ENCODE measurements around the gene CCNA2. TPM values are rescaled to one million over a fixed set of nuclear protein-coding genes. Genes with fewer than 3 reads are reported as not detected.
A peak's percentile ranks its signal among the peaks of the same experiment; 100 is the strongest.

Gene CCNA2
- total and polyA plus RNA-seq, 9 donors: 15.0 to 32.7 (median 22.7) TPM

DNA sequence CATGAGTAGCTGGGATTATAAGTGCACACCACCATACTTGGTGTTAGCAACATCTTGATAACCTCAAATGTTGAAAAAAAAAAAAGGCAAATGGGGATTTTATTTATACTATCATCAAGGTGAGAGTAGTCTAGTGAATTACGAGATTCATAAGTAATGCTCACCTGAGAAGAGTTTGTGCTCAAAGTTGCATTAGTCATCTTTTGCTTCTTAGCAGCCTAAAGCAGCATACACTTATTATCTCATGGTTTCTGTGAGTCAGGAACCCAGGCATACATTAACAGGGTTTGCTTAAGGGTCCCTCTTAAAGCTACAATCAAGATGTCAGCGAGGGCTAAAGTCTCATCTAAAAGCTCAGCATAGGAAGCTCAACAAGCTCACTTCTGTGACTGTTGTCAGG is 30.7 kb downstream of the CCNA2 start:
- no peak overlapping the region for H3K4me3 ChIP-seq (ENCODE audit: low read length)
- WGBS (ENCODE audit: insufficient coverage): 91% methylated on average over 1 of the region's 2 CpGs
- H3K27ac ChIP-seq (ENCODE audit: low read length): no peak overlapping the region
- H3K4me1 ChIP-seq (ENCODE audit: control insufficient read depth, insufficient read depth, low read length): no peaks in the 10 kb centered on the region
- no peaks in the 10 kb centered on the region for H3K9me3 ChIP-seq (replicated peaks; ENCODE audit: control insufficient read depth, low read depth, low read length)
- no peaks in the 10 kb centered on the region for H3K36me3 ChIP-seq (ENCODE audit: control insufficient read depth, insufficient read depth, low read length)
- H3K27me3 ChIP-seq (ENCODE audit: control insufficient read depth, insufficient read depth, low read length): peaks cover 2% of the 10 kb centered on the region
- DNase-seq: no peak

DNA sequence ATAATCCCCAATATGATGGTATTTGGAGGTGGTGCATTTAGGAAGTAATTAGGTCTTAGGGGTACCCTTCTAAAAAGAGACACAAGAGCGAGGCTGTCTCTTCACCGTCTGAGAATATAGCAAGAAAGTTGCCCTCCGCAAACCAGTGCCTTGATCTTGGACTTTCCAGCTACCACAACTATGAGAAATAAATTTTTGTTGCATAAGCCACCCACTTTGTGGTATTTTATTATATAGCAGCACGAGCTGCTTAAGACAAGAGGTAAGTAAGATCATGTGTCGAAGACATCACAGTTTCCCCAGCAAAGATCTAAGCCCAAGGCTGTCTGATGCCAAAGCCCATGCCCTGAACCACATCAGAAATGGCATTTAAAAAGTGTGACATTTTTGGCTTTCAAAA is 32.2 kb downstream of the CCNA2 start:
- peaks cover 2% of the 10 kb centered on the region for H3K27me3 ChIP-seq (ENCODE audit: control insufficient read depth, insufficient read depth, low read length)
- no peaks in the 10 kb centered on the region for H3K4me1 ChIP-seq (ENCODE audit: control insufficient read depth, insufficient read depth, low read length)
- no peak overlapping the region for H3K27ac ChIP-seq (ENCODE audit: low read length)
- no peak overlapping the region for H3K4me3 ChIP-seq (ENCODE audit: low read length)
- WGBS (ENCODE audit: insufficient coverage): no CpG with 5 or more reads among the region's 5 CpGs
- no peak for DNase-seq
- H3K36me3 ChIP-seq (ENCODE audit: control insufficient read depth, insufficient read depth, low read length): no peaks in the 10 kb centered on the region
- no peaks in the 10 kb centered on the region for H3K9me3 ChIP-seq (replicated peaks; ENCODE audit: control insufficient read depth, low read depth, low read length)

DNA sequence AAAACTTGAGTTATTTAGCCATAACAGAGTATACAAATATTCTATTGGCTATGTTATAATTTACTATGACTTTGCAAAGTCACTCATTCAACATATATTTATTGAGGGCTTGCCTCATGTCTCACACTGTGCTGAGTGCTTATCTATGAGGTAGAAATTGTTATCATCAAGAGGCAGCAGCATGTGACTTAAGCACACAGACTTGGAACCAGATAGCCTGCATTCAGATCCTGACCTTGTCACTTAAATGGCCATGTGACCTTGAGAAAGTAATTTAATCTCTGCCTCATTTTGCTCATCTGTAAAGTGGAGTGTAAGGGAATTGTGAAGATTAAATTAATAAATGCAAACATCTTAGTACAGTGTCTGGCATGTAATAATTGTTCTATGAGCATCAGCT is 32.7 kb downstream of the CCNA2 start:
- no peak overlapping the region for H3K4me3 ChIP-seq (ENCODE audit: low read length)
- no peak overlapping the region for H3K27ac ChIP-seq (ENCODE audit: low read length)
- H3K9me3 ChIP-seq (replicated peaks; ENCODE audit: control insufficient read depth, low read depth, low read length): no peaks in the 10 kb centered on the region
- H3K27me3 ChIP-seq (ENCODE audit: control insufficient read depth, insufficient read depth, low read length): peaks cover 2% of the 10 kb centered on the region
- no peak for DNase-seq
- H3K36me3 ChIP-seq (ENCODE audit: control insufficient read depth, insufficient read depth, low read length): no peaks in the 10 kb centered on the region
- no peaks in the 10 kb centered on the region for H3K4me1 ChIP-seq (ENCODE audit: control insufficient read depth, insufficient read depth, low read length)

DNA sequence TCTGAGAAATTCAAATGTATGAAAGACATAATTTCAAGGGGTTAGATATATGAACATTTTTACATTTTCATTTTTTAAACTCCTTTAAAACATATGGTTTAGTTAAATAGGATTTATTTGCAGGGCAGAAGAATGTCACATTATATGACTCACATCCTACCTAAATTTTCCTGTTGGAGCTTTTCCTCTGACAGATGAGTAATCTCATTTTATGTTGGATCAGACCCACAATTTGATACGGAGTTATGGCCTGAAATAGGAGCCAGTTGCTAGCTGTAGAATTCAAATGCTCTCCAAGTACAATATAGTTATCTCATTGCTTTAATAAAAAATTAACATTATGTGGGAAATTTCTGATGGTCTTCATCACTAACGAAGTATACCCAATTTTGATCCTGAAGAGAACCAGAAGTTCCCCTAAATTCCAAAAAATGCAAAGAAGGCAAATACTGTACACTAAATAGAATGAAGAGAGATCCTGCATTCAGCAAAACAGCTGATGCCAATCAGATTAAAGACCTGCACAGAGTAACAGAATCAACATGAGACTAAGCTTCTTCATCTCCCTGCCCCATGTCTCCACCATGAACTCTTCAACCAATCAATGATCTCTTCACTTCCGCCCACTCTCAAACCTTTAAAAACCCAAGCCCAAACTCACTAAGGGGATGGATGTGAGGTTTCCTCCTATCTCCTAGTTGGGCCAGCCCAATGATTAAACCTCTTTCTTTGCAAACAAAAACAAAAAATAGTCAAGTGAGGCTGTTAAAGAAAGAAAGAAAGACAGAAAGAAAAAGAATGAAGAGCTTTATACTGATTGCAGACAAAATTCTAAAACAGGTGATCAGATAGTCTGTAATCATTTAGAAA is 33.5 kb downstream of the CCNA2 start:
- no CpG with 5 or more reads among the region's 3 CpGs for WGBS (ENCODE audit: insufficient coverage)
- Histone ChIP-seq H3K4me3 (ENCODE audit: low read length) (no peak overlapping the region), H3K27ac (ENCODE audit: low read length) (no peak overlapping the region), H3K27me3 (ENCODE audit: control insufficient read depth, insufficient read depth, low read length) (peaks cover 2% of the 10 kb centered on the region), H3K9me3 (replicated peaks; ENCODE audit: control insufficient read depth, low read depth, low read length) (no peaks in the 10 kb centered on the region), H3K4me1 (ENCODE audit: control insufficient read depth, insufficient read depth, low read length) (peaks cover 2% of the 10 kb centered on the region), H3K36me3 (ENCODE audit: control insufficient read depth, insufficient read depth, low read length) (no peaks in the 10 kb centered on the region)
- no peak for DNase-seq

DNA sequence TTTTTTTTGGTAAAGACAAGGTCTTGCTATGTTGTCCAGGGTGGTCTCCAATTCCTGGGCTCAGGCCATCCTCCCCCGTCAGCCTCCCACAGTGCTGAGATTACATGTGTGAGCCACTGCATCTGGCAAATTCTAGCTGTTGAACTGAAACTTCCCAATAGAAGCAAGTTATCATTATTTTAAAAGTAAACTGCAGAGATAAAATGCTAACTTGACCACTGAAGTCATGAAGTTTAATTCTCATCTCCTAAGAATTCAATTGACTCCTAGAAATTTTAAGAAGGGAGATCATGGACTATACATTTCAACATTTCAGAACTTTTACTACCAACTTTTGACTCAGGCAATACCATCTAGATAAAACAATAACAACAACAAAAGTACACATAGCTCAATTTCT is 34.2 kb downstream of the CCNA2 start:
- peaks cover 4% of the 10 kb centered on the region for H3K4me1 ChIP-seq (ENCODE audit: control insufficient read depth, insufficient read depth, low read length)
- no peaks in the 10 kb centered on the region for H3K27me3 ChIP-seq (ENCODE audit: control insufficient read depth, insufficient read depth, low read length)
- no peak for DNase-seq
- H3K4me3 ChIP-seq (ENCODE audit: low read length): no peak overlapping the region
- H3K9me3 ChIP-seq (replicated peaks; ENCODE audit: control insufficient read depth, low read depth, low read length): no peaks in the 10 kb centered on the region
- no peaks in the 10 kb centered on the region for H3K36me3 ChIP-seq (ENCODE audit: control insufficient read depth, insufficient read depth, low read length)
- no peak overlapping the region for H3K27ac ChIP-seq (ENCODE audit: low read length)
- no CpG with 5 or more reads among the region's 1 CpG for WGBS (ENCODE audit: insufficient coverage)

DNA sequence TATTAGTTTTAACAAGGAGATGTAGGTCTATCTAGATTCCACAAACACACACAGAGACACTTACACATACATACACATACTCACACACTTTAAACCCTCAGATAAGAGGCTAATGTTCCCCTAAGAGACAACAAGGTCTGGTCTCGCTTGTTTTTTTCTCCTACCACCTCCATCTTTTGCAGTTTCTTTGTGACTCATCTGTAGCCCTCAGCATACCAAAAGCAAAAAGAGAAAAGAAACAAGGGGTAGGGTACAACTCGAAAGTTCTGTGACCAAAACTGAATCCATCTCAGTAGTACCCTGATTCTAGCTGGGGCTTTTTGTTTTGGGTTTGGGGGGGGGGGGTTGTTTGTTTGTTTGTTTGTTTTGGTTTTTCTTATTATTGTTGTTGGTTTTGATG is 34.8 kb downstream of the CCNA2 start:
- Histone ChIP-seq H3K27ac (ENCODE audit: low read length) (no peak overlapping the region), H3K36me3 (ENCODE audit: control insufficient read depth, insufficient read depth, low read length) (no peaks in the 10 kb centered on the region), H3K4me3 (ENCODE audit: low read length) (no peak overlapping the region), H3K4me1 (ENCODE audit: control insufficient read depth, insufficient read depth, low read length) (peaks cover 4% of the 10 kb centered on the region), H3K9me3 (replicated peaks; ENCODE audit: control insufficient read depth, low read depth, low read length) (peaks cover 2% of the 10 kb centered on the region), H3K27me3 (ENCODE audit: control insufficient read depth, insufficient read depth, low read length) (no peaks in the 10 kb centered on the region)
- WGBS (ENCODE audit: insufficient coverage): no CpG with 5 or more reads among the region's 2 CpGs
- DNase-seq: no peak

DNA sequence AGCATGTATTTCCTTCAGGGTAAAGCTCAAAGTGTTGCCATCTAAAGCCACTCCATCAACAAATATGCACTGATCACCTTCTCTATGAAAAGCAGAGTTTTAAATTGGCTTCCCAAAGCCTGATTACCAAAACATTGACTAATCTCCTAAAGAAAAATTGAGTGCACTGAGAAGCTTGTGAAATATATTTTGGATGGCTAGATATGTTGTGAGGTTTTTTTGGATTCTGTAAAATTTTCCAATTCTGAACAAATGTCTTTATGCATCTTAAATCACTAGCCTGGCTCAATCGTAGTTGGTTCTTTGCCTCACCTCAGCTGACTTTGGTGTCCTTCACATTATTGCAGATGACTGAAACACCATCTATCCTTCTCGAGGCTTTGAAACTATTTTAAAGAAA is 37.5 kb downstream of the CCNA2 start:
- Histone ChIP-seq H3K4me1 (ENCODE audit: control insufficient read depth, insufficient read depth, low read length) (peaks cover 4% of the 10 kb centered on the region), H3K4me3 (ENCODE audit: low read length) (no peak overlapping the region), H3K27ac (ENCODE audit: low read length) (no peak overlapping the region), H3K27me3 (ENCODE audit: control insufficient read depth, insufficient read depth, low read length) (no peaks in the 10 kb centered on the region), H3K9me3 (replicated peaks; ENCODE audit: control insufficient read depth, low read depth, low read length) (peaks cover 2% of the 10 kb centered on the region), H3K36me3 (ENCODE audit: control insufficient read depth, insufficient read depth, low read length) (no peaks in the 10 kb centered on the region)
- no CpG with 5 or more reads among the region's 2 CpGs for WGBS (ENCODE audit: insufficient coverage)
- no peak for DNase-seq

DNA sequence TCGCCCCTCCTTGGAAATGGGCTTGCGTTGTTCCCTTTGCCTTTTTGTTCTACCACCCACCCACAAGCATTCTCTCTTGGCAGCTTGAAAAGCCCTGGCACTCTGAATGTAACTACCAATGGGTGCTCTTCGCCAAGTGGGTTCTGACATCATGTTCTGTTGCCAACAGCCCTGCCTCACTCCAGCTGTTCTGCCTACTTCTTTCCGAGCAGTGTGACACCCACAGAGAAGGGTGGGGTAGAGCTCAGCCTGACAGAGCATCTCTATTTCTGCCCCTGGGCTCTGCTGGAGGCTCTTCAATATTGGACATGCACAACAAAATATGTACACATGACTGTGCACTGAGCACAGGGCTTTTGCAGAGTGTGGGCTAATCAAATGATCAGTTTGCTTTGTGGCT is 38.2 kb downstream of the CCNA2 start:
- WGBS (ENCODE audit: insufficient coverage): 69% methylated on average over 2 of the region's 4 CpGs
- H3K27ac ChIP-seq (ENCODE audit: low read length): peak overlapping the region; percentile 78
- H3K27me3 ChIP-seq (ENCODE audit: control insufficient read depth, insufficient read depth, low read length): no peaks in the 10 kb centered on the region
- H3K4me3 ChIP-seq (ENCODE audit: low read length): no peak overlapping the region
- H3K36me3 ChIP-seq (ENCODE audit: control insufficient read depth, insufficient read depth, low read length): no peaks in the 10 kb centered on the region
- H3K9me3 ChIP-seq (replicated peaks; ENCODE audit: control insufficient read depth, low read depth, low read length): peaks cover 2% of the 10 kb centered on the region
- peak; percentile 55 for DNase-seq
- peaks cover 4% of the 10 kb centered on the region for H3K4me1 ChIP-seq (ENCODE audit: control insufficient read depth, insufficient read depth, low read length)

DNA sequence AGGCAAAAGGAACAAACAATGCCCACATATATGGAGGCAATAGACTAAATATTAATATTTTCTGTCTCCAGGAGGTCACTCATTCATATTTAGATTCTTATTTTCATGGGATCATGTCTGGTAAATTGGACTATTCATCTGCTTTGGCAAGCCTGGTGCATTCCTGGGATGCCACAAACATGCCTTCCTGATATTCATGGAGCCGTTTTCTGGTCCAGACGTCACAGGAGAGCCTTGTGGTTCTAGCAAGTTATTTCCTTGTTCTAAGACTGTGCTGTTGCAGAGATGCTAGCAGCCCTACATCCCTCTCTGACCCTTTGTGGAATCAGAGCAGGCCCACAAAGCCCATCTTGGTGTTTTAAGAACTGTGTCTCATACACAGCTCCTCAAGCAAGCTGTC is 38.7 kb downstream of the CCNA2 start:
- peak overlapping the region; percentile 78 for H3K27ac ChIP-seq (ENCODE audit: low read length)
- WGBS (ENCODE audit: insufficient coverage): 27% methylated on average over 2 of the region's 2 CpGs
- no peak overlapping the region for H3K4me3 ChIP-seq (ENCODE audit: low read length)
- no peaks in the 10 kb centered on the region for H3K27me3 ChIP-seq (ENCODE audit: control insufficient read depth, insufficient read depth, low read length)
- H3K9me3 ChIP-seq (replicated peaks; ENCODE audit: control insufficient read depth, low read depth, low read length): peaks cover 2% of the 10 kb centered on the region
- H3K36me3 ChIP-seq (ENCODE audit: control insufficient read depth, insufficient read depth, low read length): no peaks in the 10 kb centered on the region
- H3K4me1 ChIP-seq (ENCODE audit: control insufficient read depth, insufficient read depth, low read length): peaks cover 4% of the 10 kb centered on the region
- DNase-seq: peak; percentile 55

DNA sequence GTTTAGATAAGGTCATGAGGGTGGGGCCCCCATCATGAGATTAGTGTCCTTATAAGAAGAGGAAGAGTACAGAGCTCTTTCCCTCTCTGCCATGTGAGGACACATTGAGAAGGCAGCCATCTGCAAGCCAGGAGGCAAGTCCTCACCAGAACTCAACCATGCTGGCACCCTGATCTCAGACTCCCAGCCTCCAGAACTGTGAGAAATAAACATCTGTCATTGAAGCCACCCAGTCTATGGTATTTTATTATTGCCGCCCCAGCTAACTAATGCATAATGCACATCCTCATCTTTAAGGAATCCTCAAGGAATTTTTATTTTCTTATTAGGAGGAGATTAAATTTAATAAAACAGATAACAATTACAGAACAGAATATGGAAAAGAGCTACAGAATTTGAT is 39.3 kb downstream of the CCNA2 start:
- no peak overlapping the region for H3K27ac ChIP-seq (ENCODE audit: low read length)
- H3K4me3 ChIP-seq (ENCODE audit: low read length): no peak overlapping the region
- no peak for DNase-seq
- H3K9me3 ChIP-seq (replicated peaks; ENCODE audit: control insufficient read depth, low read depth, low read length): peaks cover 2% of the 10 kb centered on the region
- no peaks in the 10 kb centered on the region for H3K36me3 ChIP-seq (ENCODE audit: control insufficient read depth, insufficient read depth, low read length)
- H3K27me3 ChIP-seq (ENCODE audit: control insufficient read depth, insufficient read depth, low read length): no peaks in the 10 kb centered on the region
- peaks cover 8% of the 10 kb centered on the region for H3K4me1 ChIP-seq (ENCODE audit: control insufficient read depth, insufficient read depth, low read length)
- WGBS (ENCODE audit: insufficient coverage): no CpG with 5 or more reads among the region's 1 CpG

DNA sequence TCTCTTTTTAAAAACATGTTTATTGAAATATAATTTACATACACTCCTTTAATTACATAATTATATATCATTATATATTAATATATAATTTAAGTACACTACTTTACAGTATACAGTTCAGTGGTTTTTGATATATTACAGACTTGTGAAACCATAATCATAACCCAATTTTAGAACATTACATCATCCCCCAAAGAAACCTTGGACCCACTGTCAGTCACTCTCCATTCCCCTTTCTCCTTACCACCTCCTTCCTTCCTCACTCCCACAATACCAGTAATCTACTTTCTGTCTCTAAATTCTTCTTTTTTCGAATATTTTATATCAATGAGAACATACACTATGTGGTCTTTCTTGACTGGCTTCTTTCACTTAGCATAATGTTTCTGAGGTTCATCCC is 40.5 kb downstream of the CCNA2 start:
- no peak overlapping the region for H3K4me3 ChIP-seq (ENCODE audit: low read length)
- H3K27ac ChIP-seq (ENCODE audit: low read length): no peak overlapping the region
- no peak for DNase-seq
- H3K36me3 ChIP-seq (ENCODE audit: control insufficient read depth, insufficient read depth, low read length): no peaks in the 10 kb centered on the region
- H3K9me3 ChIP-seq (replicated peaks; ENCODE audit: control insufficient read depth, low read depth, low read length): peaks cover 2% of the 10 kb centered on the region
- peaks cover 8% of the 10 kb centered on the region for H3K4me1 ChIP-seq (ENCODE audit: control insufficient read depth, insufficient read depth, low read length)
- no peaks in the 10 kb centered on the region for H3K27me3 ChIP-seq (ENCODE audit: control insufficient read depth, insufficient read depth, low read length)
- WGBS (ENCODE audit: insufficient coverage): no CpG with 5 or more reads among the region's 1 CpG
